Hepatocyte (in vitro differentiated cells): ENCODE measurements around the gene AP5S1.

ENCODE experiments used
- CTCF ChIP-seq: fragments of 200-600 bp; sonication (generic); IDR thresholded peaks from 2 replicates; pipeline ENCODE4 v1.5.1; 2016; ENCODE audit warnings: antibody characterized with exemption, mild to moderate bottlenecking; ENCODE audit not compliant: poor library complexity
- EZH2 ChIP-seq: fragments of 200-600 bp; sonication (generic); IDR thresholded peaks from 2 replicates; pipeline ENCODE4 v1.6.1; 2016; ENCODE audit warnings: antibody characterized with exemption, mild to moderate bottlenecking, borderline replicate concordance
- EZH2phosphoT487 ChIP-seq: fragments of 200-600 bp; sonication (generic); IDR thresholded peaks from one replicate; pipeline ENCODE4 v1.6.1; 2018; ENCODE audit warnings: antibody characterized with exemption, mild to moderate bottlenecking, low read depth, moderate library complexity; ENCODE audit not compliant: unreplicated experiment, severe bottlenecking

DNA sequence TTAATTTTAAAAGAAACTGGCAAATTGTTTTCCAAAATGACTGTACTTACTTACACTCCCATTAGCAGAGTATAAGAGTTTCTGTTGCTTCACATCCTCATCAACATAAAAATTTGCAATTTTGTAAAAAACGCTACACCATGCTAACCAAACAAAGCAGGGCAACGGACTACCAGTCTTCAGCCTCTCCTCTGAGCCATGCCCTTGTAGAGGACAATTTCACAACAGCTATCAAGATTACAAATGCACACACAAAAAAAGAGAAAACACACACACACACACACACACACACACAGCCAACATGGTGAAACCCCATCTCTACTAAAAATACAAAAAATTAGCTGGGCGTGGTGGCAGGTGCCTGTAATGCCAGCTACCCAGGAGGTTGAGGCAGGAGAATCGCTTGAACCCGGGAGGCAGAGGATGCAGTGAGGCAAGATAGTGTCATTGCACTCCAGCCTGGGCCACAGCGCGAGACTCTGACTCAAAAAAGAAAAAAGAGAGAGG lies 48.7 kb upstream of the AP5S1 start:
- TF ChIP-seq CTCF = no peak
- no peak for TF ChIP-seq EZH2
- TF ChIP-seq EZH2phosphoT487 = no peak
